H4 (cell line): ENCODE measurements around the gene ENTREP3. TPM values are rescaled to one million over a fixed set of nuclear protein-coding genes. Genes with fewer than 3 reads are reported as not detected.
A peak's percentile ranks its signal among the peaks of the same experiment; 100 is the strongest.
"Not testable (repeated sequence)": the region's sequence is repeated elsewhere in the genome, so short reads cannot be mapped to it uniquely, and the experiment has no call there.

Experiments used
- DNase-seq: peaks from one replicate; pipeline ENCODE4 v3.0.0-alpha.2; 2015; ENCODE audit warnings: low spot score
- total RNA-seq: library from RNA; depleted of rRNA; stranded (reverse); fragments of >200 nt; shearing (Covaris generic); gene quantifications from 2 replicates; pipeline ENCODE4 v1.2.3, GENCODE V29; 2014; rRNA removed

The ENTREP3 gene
- 5.7 and 11.0 TPM in 2 replicates for total RNA-seq

- DNase-seq: peak; percentile 79
Observed at GRCh38 chr1:155255243-155256007, at the start of gene ENTREP3. Gene ENTREP3 (minus strand): TSS chr1:155255483. CDS start chr1:155254877, 606 bp downstream.

- no peak for DNase-seq
Observed at GRCh38 chr1:155304558-155305063, 49.3 kb upstream of the ENTREP3 start.

- no peak for DNase-seq
Observed at GRCh38 chr1:155301342-155301841, 46.1 kb upstream of the ENTREP3 start, which contains the start of gene PKLR. Gene PKLR (minus strand): TSS chr1:155301438. CDS start chr1:155301395, 43 bp downstream.

- no peak for DNase-seq
Observed at GRCh38 chr1:155300553-155301329, 45.5 kb upstream of the ENTREP3 start.

- DNase-seq: no peak
Observed at GRCh38 chr1:155300024-155300423, 44.7 kb upstream of the ENTREP3 start.

- no peak for DNase-seq
Observed at GRCh38 chr1:155297384-155297783, 42.1 kb upstream of the ENTREP3 start.

GRCh38 chr1:155296661-155297060 lies 41.4 kb upstream of the ENTREP3 start:
- no peak for DNase-seq

GRCh38 chr1:155295942-155296267 lies 40.6 kb upstream of the ENTREP3 start:
- no peak for DNase-seq

GRCh38 chr1:155295183-155295941 lies 40.1 kb upstream of the ENTREP3 start:
- no peak for DNase-seq

- no peak for DNase-seq
Observed at GRCh38 chr1:155294520-155295182, 39.4 kb upstream of the ENTREP3 start.

GRCh38 chr1:155293086-155293749 lies 37.9 kb upstream of the ENTREP3 start:
- no peak for DNase-seq

- DNase-seq: not testable (repeated sequence)
Observed at GRCh38 chr1:155291006-155291405, 35.7 kb upstream of the ENTREP3 start.

- no peak for DNase-seq
Observed at GRCh38 chr1:155287987-155288543, 32.8 kb upstream of the ENTREP3 start.

GRCh38 chr1:155286544-155286943 lies 31.3 kb upstream of the ENTREP3 start:
- no peak for DNase-seq

- DNase-seq: no peak
Observed at GRCh38 chr1:155285631-155286044, 30.4 kb upstream of the ENTREP3 start.

GRCh38 chr1:155285063-155285462 lies 29.8 kb upstream of the ENTREP3 start:
- DNase-seq: no peak

GRCh38 chr1:155284476-155284875 lies 29.2 kb upstream of the ENTREP3 start:
- no peak for DNase-seq

GRCh38 chr1:155282488-155283091 lies 27.3 kb upstream of the ENTREP3 start:
- no peak for DNase-seq

GRCh38 chr1:155279268-155279667 lies 24.0 kb upstream of the ENTREP3 start:
- DNase-seq: no peak

- no peak for DNase-seq
Observed at GRCh38 chr1:155278689-155279160, 23.4 kb upstream of the ENTREP3 start.
